WTC11 (cell line): ENCODE data around the gene BORCS8.

Experiments
- IRF2 ChIP-seq: sonication (generic); formaldehyde crosslinking; IDR thresholded peaks from 2 replicates; pipeline ENCODE4 v1.8.0; 2022; ENCODE audit warnings: low read depth, missing genetic modification reagents, borderline replicate concordance
- JUN ChIP-seq: sonication (generic); formaldehyde crosslinking; IDR thresholded peaks from 2 replicates; pipeline ENCODE4 v1.8.0; 2023; ENCODE audit warnings: mild to moderate bottlenecking, missing genetic modification reagents
- KAT7 ChIP-seq: sonication (generic); formaldehyde crosslinking; IDR thresholded peaks from 2 replicates; pipeline ENCODE4 v1.8.1; 2023; ENCODE audit warnings: missing genetic modification reagents, mild to moderate bottlenecking, borderline replicate concordance
- NR1H2 ChIP-seq: sonication (generic); formaldehyde crosslinking; IDR thresholded peaks from 2 replicates; pipeline ENCODE4 v1.9.0; 2021; ENCODE audit warnings: mild to moderate bottlenecking, moderate library complexity, missing genetic modification reagents
- ZNF671 ChIP-seq: fragments of 250-450 bp; sonication (Bioruptor Pico); IDR thresholded peaks from 2 replicates; pipeline ENCODE4 v1.8.0; 2021; ENCODE audit warnings: mild to moderate bottlenecking
- TF ChIP-seq, protein P1 (sequence below): sonication (generic); formaldehyde crosslinking; IDR thresholded peaks from 2 replicates; pipeline ENCODE4 v1.8.0; 2022; ENCODE audit warnings: mild to moderate bottlenecking, missing genetic modification reagents
- TF ChIP-seq, protein P2 (sequence below): sonication (generic); formaldehyde crosslinking; IDR thresholded peaks from 2 replicates; pipeline ENCODE4 v1.8.0; 2022; ENCODE audit warnings: mild to moderate bottlenecking, missing genetic modification reagents
- TF ChIP-seq, protein P3 (sequence below): fragments of 200-600 bp; IDR thresholded peaks from 2 replicates; pipeline ENCODE4 v1.8.0; 2022; ENCODE audit warnings: antibody characterized with exemption
- TF ChIP-seq, protein P4 (sequence below): fragments of 250-450 bp; sonication (Bioruptor Pico); IDR thresholded peaks from 2 replicates; pipeline ENCODE4 v2.1.2; 2022; ENCODE audit warnings: mild to moderate bottlenecking, moderate library complexity
- TF ChIP-seq, protein P5 (sequence below): sonication (generic); formaldehyde crosslinking; IDR thresholded peaks from 2 replicates; pipeline ENCODE4 v1.8.1; 2022; ENCODE audit warnings: low read depth, missing genetic modification reagents, borderline replicate concordance
- TF ChIP-seq, protein P6 (sequence below): sonication (generic); formaldehyde crosslinking; IDR thresholded peaks from 2 replicates; pipeline ENCODE4 v1.8.1; 2023; ENCODE audit warnings: mild to moderate bottlenecking, missing genetic modification reagents, moderate library complexity

DNA sequence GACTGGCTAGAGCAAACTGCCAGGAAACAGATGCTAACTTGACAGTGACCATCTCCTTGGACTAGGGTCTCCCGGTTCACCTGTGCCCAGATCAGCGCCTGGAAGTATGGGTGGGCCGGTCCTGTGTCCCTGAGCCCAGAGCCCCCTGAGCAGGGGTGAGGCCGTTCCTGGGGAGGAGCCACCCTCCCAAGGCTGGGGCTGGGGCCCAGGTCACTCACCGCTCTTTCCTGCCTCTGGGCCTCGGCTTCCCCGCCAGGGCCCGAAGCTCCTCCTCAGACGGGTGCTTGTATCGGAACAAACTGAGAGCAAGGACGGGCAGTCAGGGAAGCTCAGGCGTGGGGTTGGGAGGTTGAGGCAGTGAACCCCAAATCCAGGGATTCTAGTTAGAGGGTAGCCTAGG, 59.0 kb downstream of the BORCS8 start:
- no peak for TF ChIP-seq JUN (CRISPR knock-in tag)
- TF ChIP-seq, protein P1, sequence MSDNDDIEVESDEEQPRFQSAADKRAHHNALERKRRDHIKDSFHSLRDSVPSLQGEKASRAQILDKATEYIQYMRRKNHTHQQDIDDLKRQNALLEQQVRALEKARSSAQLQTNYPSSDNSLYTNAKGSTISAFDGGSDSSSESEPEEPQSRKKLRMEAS (CRISPR knock-in tag): no peak
- TF ChIP-seq, protein P2, sequence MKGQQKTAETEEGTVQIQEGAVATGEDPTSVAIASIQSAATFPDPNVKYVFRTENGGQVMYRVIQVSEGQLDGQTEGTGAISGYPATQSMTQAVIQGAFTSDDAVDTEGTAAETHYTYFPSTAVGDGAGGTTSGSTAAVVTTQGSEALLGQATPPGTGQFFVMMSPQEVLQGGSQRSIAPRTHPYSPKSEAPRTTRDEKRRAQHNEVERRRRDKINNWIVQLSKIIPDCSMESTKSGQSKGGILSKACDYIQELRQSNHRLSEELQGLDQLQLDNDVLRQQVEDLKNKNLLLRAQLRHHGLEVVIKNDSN (CRISPR knock-in tag): no peak
- TF ChIP-seq, protein P3, sequence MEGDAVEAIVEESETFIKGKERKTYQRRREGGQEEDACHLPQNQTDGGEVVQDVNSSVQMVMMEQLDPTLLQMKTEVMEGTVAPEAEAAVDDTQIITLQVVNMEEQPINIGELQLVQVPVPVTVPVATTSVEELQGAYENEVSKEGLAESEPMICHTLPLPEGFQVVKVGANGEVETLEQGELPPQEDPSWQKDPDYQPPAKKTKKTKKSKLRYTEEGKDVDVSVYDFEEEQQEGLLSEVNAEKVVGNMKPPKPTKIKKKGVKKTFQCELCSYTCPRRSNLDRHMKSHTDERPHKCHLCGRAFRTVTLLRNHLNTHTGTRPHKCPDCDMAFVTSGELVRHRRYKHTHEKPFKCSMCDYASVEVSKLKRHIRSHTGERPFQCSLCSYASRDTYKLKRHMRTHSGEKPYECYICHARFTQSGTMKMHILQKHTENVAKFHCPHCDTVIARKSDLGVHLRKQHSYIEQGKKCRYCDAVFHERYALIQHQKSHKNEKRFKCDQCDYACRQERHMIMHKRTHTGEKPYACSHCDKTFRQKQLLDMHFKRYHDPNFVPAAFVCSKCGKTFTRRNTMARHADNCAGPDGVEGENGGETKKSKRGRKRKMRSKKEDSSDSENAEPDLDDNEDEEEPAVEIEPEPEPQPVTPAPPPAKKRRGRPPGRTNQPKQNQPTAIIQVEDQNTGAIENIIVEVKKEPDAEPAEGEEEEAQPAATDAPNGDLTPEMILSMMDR: no peak
- TF ChIP-seq, protein P4, sequence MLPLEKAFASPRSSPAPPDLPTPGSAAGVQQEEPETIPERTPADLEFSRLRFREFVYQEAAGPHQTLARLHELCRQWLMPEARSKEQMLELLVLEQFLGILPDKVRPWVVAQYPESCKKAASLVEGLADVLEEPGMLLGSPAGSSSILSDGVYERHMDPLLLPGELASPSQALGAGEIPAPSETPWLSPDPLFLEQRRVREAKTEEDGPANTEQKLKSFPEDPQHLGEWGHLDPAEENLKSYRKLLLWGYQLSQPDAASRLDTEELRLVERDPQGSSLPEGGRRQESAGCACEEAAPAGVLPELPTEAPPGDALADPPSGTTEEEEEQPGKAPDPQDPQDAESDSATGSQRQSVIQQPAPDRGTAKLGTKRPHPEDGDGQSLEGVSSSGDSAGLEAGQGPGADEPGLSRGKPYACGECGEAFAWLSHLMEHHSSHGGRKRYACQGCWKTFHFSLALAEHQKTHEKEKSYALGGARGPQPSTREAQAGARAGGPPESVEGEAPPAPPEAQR (CRISPR knock-in tag): no peak
- TF ChIP-seq ZNF671 (CRISPR knock-in tag): no peak
- TF ChIP-seq, protein P5, sequence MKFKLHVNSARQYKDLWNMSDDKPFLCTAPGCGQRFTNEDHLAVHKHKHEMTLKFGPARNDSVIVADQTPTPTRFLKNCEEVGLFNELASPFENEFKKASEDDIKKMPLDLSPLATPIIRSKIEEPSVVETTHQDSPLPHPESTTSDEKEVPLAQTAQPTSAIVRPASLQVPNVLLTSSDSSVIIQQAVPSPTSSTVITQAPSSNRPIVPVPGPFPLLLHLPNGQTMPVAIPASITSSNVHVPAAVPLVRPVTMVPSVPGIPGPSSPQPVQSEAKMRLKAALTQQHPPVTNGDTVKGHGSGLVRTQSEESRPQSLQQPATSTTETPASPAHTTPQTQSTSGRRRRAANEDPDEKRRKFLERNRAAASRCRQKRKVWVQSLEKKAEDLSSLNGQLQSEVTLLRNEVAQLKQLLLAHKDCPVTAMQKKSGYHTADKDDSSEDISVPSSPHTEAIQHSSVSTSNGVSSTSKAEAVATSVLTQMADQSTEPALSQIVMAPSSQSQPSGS: no peak
- TF ChIP-seq IRF2 (CRISPR knock-in tag): no peak
- TF ChIP-seq, protein P6, sequence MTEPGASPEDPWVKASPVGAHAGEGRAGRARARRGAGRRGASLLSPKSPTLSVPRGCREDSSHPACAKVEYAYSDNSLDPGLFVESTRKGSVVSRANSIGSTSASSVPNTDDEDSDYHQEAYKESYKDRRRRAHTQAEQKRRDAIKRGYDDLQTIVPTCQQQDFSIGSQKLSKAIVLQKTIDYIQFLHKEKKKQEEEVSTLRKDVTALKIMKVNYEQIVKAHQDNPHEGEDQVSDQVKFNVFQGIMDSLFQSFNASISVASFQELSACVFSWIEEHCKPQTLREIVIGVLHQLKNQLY (CRISPR knock-in tag): no peak
- no peak for TF ChIP-seq KAT7
- no peak for TF ChIP-seq NR1H2
